Activated T-helper 17 cell treated with anti-CD3 and anti-CD28 coated beads, Interleukin-2, amount 50 U/mL, for 72 hours (primary cell): Measurements from ENCODE around the gene MKNK1. TPM values are rescaled to one million over a fixed set of nuclear protein-coding genes. Genes with fewer than 3 reads are reported as not detected.

Experiments
- ATAC-seq: fragments of 150-1000 bp; cut with Tn5 transposase; replicated peaks from 2 replicates; pipeline ENCODE4 v1.10.0; 2021; ENCODE audit warnings: mild to moderate bottlenecking, moderate library complexity
- H3K27ac Mint-ChIP-seq: one replicate; pipeline ENCODE4 v1.8.0; 2022; ENCODE audit warnings: mixed read lengths
- H3K27me3 Mint-ChIP-seq: one replicate; pipeline ENCODE4 v1.8.0; 2022; ENCODE audit warnings: mixed read lengths
- H3K36me3 Mint-ChIP-seq: one replicate; pipeline ENCODE4 v1.8.0; 2022; ENCODE audit warnings: low read depth, mild to moderate bottlenecking, mixed read lengths
- H3K4me1 Mint-ChIP-seq: one replicate; pipeline ENCODE4 v1.8.0; 2022; ENCODE audit warnings: mixed read lengths
- H3K4me3 Mint-ChIP-seq: one replicate; pipeline ENCODE4 v1.8.0; 2022; ENCODE audit warnings: mild to moderate bottlenecking, mixed read lengths
- H3K9me3 Mint-ChIP-seq: one replicate; pipeline ENCODE4 v1.8.0; 2022; ENCODE audit warnings: mixed read lengths
- total RNA-seq, 2 donors: library from RNA; stranded (reverse); gene quantifications; one replicate each; pipeline ENCODE4 v1.2.3, GENCODE V29; 2022

Gene MKNK1
- total RNA-seq, 2 donors from 2014 or later, result 59.2 to 83.7 TPM

DNA sequence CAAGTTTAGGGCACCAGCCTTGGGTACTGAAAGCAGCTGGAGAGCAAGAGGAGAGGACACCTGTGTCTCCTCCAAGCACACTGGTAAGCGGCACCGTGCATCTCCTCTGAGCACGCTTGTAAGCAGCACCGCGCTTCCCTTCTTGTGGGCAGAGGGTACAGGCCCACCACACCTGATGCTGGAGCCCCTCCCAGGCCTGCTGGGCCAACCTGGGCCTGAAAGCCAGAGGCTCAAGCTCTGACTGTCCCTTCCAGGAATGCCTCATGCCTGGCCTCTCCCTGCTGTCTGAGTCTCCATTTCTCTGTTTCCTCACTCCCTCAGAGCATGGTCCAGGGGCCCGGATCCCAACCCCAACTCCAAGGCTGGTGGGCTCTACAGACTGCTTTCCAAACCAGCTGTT, 88.5 kb downstream of the MKNK1 start:
- no peaks in the 10 kb centered on the region for H3K36me3 Mint-ChIP-seq
- H3K27me3 Mint-ChIP-seq, result peaks cover 49% of the 10 kb centered on the region
- no peak overlapping the region for H3K4me3 Mint-ChIP-seq
- no peak for ATAC-seq
- no peaks in the 10 kb centered on the region for H3K9me3 Mint-ChIP-seq
- H3K27ac Mint-ChIP-seq, result no peak overlapping the region
- H3K4me1 Mint-ChIP-seq, result peaks cover 3% of the 10 kb centered on the region

DNA sequence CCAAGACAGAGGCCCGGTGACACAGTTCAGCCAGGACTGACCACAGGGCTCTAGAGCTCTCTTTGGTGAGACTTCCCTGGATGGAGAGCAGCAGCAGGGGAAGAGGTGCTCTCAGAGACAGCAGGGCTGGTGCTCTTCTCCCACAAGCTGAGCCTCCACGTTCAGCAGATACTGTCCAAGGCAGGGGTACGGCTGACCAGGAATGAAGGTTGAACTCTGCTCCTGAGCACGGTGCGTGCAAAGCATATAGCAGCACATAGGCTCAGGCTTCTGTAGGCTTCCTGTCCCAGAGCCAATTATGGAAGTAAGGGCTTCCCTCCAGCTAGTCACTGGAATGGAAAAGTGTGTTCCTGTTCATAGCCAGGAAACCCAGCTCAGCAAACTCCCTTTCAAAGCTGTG, 90.5 kb downstream of the MKNK1 start:
- H3K27ac Mint-ChIP-seq, result no peak overlapping the region
- ATAC-seq, result no peak
- H3K27me3 Mint-ChIP-seq, result peaks cover 43% of the 10 kb centered on the region
- no peak overlapping the region for H3K4me3 Mint-ChIP-seq
- H3K4me1 Mint-ChIP-seq, result peaks cover 3% of the 10 kb centered on the region
- no peaks in the 10 kb centered on the region for H3K9me3 Mint-ChIP-seq
- no peaks in the 10 kb centered on the region for H3K36me3 Mint-ChIP-seq

- no peaks in the 10 kb centered on the region for H3K36me3 Mint-ChIP-seq
These were observed 91.3 kb downstream of the MKNK1 start for GRCh38 chr1:46512792-46513190.

DNA sequence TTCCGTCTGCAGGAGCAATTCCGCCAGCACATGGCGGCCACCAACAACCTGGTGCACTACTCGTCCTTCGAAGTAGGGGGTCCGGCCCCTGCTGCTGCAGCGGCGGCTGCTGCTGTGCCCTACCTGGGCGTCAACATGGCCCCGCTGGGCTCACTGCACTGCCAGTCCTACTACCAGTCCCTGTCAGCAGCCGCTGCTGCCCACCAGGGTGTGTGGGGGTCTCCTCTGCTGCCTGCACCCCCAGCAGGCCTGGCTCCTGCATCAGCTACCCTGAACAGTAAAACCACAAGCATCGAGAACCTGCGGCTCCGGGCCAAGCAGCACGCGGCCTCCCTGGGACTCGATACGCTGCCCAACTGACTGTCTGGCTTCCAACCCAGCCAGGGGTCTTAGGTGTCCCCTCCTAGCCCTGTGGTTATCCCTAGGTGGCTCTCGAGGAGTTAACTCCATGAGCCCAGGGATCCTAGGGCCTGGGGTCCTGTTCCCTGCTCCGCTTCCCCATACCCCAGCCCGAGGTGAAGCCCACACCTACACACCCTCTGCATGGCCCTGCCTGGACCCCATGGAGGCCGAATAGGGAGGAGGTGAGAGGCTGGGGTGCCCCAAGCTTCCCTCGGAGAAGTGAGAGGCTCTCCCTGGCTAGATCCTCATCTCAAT, 91.8 kb downstream of the MKNK1 start:
- Mint-ChIP-seq H3K36me3 (no peaks in the 10 kb centered on the region), H3K27me3 (peaks cover 38% of the 10 kb centered on the region), H3K4me1 (peaks cover 3% of the 10 kb centered on the region), H3K9me3 (no peaks in the 10 kb centered on the region), H3K4me3 (no peak overlapping the region), H3K27ac (no peak overlapping the region)
- ATAC-seq, result no peak

More at GRCh38 chr1:46512792-46513190, 91.3 kb downstream of the MKNK1 start:
- Mint-ChIP-seq H3K27me3 (peaks cover 41% of the 10 kb centered on the region), H3K4me3 (no peak overlapping the region), H3K27ac (no peak overlapping the region), H3K9me3 (no peaks in the 10 kb centered on the region), H3K4me1 (peaks cover 3% of the 10 kb centered on the region)
- ATAC-seq, result no peak

- peaks cover 32% of the 10 kb centered on the region for H3K27me3 Mint-ChIP-seq
- H3K4me3 Mint-ChIP-seq, result no peak overlapping the region
- no peak for ATAC-seq
- H3K9me3 Mint-ChIP-seq, result no peaks in the 10 kb centered on the region
- peaks cover 3% of the 10 kb centered on the region for H3K4me1 Mint-ChIP-seq
- H3K36me3 Mint-ChIP-seq, result no peaks in the 10 kb centered on the region
- no peak overlapping the region for H3K27ac Mint-ChIP-seq
These were observed 93.1 kb downstream of the MKNK1 start for GRCh38 chr1:46510998-46511365.

DNA sequence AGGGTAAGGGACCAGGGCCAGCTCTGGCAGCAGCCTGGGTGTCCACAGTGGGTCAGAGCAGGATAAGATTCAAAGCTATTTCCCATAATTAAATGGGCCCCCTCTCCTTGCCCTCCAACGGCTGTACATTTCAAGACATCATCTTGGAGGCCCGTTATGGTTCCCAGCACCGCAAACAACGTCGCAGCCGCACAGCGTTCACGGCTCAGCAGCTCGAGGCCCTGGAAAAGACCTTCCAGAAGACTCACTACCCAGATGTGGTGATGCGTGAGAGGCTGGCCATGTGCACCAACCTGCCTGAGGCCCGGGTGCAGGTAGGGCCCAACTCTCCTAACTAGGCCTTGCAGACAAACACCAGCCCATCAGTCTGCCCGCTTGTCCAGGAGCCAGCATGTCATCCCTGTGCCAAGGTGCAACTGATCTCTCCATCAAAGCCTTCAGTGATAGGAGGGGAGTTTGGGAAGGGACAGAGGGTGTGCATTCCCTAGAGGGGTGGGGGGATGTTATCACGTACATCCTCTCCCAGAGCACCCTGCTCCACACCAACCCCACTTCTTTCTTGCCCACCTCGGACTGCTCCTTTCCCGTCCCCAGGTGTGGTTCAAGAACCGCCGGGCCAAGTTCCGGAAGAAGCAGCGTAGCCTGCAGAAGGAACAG, 93.6 kb downstream of the MKNK1 start:
- peaks cover 29% of the 10 kb centered on the region for H3K27me3 Mint-ChIP-seq
- ATAC-seq, result no peak
- no peaks in the 10 kb centered on the region for H3K36me3 Mint-ChIP-seq
- H3K4me3 Mint-ChIP-seq, result no peak overlapping the region
- H3K27ac Mint-ChIP-seq, result no peak overlapping the region
- peaks cover 3% of the 10 kb centered on the region for H3K4me1 Mint-ChIP-seq
- no peaks in the 10 kb centered on the region for H3K9me3 Mint-ChIP-seq

GRCh38 chr1:46508757-46509156, 95.3 kb downstream of the MKNK1 start:
- H3K4me1 Mint-ChIP-seq, result peaks cover 3% of the 10 kb centered on the region
- no peaks in the 10 kb centered on the region for H3K36me3 Mint-ChIP-seq
- no peak overlapping the region for H3K27ac Mint-ChIP-seq
- H3K9me3 Mint-ChIP-seq, result no peaks in the 10 kb centered on the region
- peaks cover 24% of the 10 kb centered on the region for H3K27me3 Mint-ChIP-seq
- ATAC-seq, result peak; percentile 87
- H3K4me3 Mint-ChIP-seq, result no peak overlapping the region

Other genes starting within 250 kb of the MKNK1 start
- 1 to 10 TPM; 2.1 to 5.6 TPM for gene FAAH, start 210.0 kb downstream of the MKNK1 start, total RNA-seq
- under 1 TPM; 0.43 to 0.58 TPM for gene DMBX1, start 114.4 kb downstream of the MKNK1 start, total RNA-seq
- not detected for gene KNCN, start 52.6 kb downstream of the MKNK1 start, total RNA-seq
- 10 to 100 TPM; 13.7 to 20.9 TPM for gene MOB3C, start 12.5 kb upstream of the MKNK1 start, total RNA-seq
- 10 to 100 TPM; 33.4 to 42.6 TPM for gene ATPAF1, start 64.1 kb upstream of the MKNK1 start, total RNA-seq
- under 1 TPM in 1 of 2 donors, not detected in 1; 0.26 TPM for gene TEX38, start 67.6 kb upstream of the MKNK1 start, total RNA-seq
- 10 to 100 TPM; 45.6 to 53.8 TPM for gene EFCAB14, start 114.8 kb upstream of the MKNK1 start, total RNA-seq
- under 1 TPM in 1 of 2 donors, not detected in 1; 0.56 TPM for gene CYP4B1, start 194.8 kb upstream of the MKNK1 start, total RNA-seq